Duodenal mucosa (tissue), 2 donors: ENCODE results near the gene ABL1.

Experiments
- H3K27ac ChIP-seq: one replicate; pipeline ENCODE4 v1.7.0; 2013; ENCODE audit warnings: low read depth, low read length
- H3K27me3 ChIP-seq, 2 donors: one replicate each; pipeline ENCODE4 v1.7.0; 2013; ENCODE audit warnings: low read length in 2 of 2, control low read depth in 1 of 2; ENCODE audit not compliant: insufficient read depth in 2 of 2, control insufficient read depth in 1 of 2
- H3K36me3 ChIP-seq, 2 donors: one replicate each; pipeline ENCODE4 v1.7.0; 2013; ENCODE audit warnings: low read length in 2 of 2, control low read depth in 1 of 2; ENCODE audit not compliant: insufficient read depth in 2 of 2, control insufficient read depth in 1 of 2
- H3K4me1 ChIP-seq, 2 donors: one replicate each; pipeline ENCODE4 v1.7.0; 2013; ENCODE audit warnings: low read length in 2 of 2, control low read depth in 1 of 2; ENCODE audit not compliant: insufficient read depth in 2 of 2, control insufficient read depth in 1 of 2
- H3K4me3 ChIP-seq, 2 donors: one replicate each; pipeline ENCODE4 v1.7.0; 2013; ENCODE audit warnings: low read length in 2 of 2, low read depth in 1 of 2
- H3K9ac ChIP-seq, 2 donors: one replicate each; pipeline ENCODE4 v1.7.0; 2013; ENCODE audit warnings: low read length in 2 of 2, low read depth in 1 of 2
- H3K9me3 ChIP-seq, 2 donors: one replicate each; pipeline ENCODE4 v1.7.0; 2013; ENCODE audit warnings: low read length in 2 of 2, control low read depth in 1 of 2; ENCODE audit not compliant: control insufficient read depth in 1 of 2

ABL1 gene

DNA sequence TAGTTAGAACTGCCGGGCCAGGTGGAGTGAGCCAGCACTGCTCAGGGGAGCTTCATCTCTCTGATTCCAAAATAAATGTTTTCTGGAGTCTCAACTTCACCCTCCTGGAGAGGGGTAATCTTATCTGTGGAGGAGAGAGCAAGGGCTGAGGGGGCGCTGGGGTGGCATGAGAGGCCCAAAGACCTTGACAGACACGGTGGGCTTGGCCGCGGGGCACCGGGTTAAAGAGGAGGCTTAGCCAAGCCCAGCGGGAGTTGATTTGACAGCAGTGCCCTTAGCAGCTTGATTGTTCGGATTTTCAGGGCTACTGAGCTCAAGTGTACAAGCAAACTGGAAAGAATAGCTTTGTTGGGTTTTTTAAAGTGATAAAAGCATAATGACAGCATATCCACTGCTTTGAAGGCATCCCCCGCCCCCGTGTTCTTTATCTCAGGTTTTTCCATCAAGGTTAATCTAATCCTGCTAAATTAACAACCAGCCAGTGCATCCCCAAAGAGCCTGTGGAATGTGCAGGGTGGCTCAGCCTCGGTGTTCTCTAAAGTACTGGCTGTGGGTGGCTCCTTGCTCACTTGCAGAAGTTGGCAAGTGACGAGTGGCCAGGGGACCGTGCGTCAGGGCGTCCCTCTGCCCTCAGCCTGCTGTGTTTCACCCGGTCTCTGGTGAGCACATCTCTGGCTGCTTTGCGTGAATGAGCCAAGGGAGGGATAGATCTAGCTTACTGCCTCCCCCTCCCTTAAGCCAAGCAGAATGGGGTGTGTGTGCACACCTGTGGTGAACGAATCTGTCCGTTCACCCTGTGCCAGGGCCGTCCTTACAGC lies 56.0 kb downstream of the ABL1 start:
- Histone ChIP-seq H3K27me3 (peaks cover 0 to 4% of the 10 kb centered on the region in 2 donors), H3K27ac (no peak overlapping the region), H3K9ac (no peak overlapping the region), H3K36me3 (peaks cover 13 to 62% of the 10 kb centered on the region in 2 donors), H3K4me1 (peaks cover 7 to 24% of the 10 kb centered on the region in 2 donors), H3K4me3 (no peak overlapping the region), H3K9me3 (no peaks in the 10 kb centered on the region)

- no peaks in the 10 kb centered on the region for H3K9me3 ChIP-seq
- no peak overlapping the region for H3K4me3 ChIP-seq
- no peak overlapping the region for H3K9ac ChIP-seq
- H3K27ac ChIP-seq: no peak overlapping the region
- H3K27me3 ChIP-seq: peaks cover 0 to 10% of the 10 kb centered on the region in 2 donors
- H3K36me3 ChIP-seq: peaks cover 10 to 54% of the 10 kb centered on the region in 2 donors
- H3K4me1 ChIP-seq: peaks cover 7 to 26% of the 10 kb centered on the region in 2 donors
Observed at GRCh38 chr9:130891688-130892476, 56.8 kb downstream of the ABL1 start.

DNA sequence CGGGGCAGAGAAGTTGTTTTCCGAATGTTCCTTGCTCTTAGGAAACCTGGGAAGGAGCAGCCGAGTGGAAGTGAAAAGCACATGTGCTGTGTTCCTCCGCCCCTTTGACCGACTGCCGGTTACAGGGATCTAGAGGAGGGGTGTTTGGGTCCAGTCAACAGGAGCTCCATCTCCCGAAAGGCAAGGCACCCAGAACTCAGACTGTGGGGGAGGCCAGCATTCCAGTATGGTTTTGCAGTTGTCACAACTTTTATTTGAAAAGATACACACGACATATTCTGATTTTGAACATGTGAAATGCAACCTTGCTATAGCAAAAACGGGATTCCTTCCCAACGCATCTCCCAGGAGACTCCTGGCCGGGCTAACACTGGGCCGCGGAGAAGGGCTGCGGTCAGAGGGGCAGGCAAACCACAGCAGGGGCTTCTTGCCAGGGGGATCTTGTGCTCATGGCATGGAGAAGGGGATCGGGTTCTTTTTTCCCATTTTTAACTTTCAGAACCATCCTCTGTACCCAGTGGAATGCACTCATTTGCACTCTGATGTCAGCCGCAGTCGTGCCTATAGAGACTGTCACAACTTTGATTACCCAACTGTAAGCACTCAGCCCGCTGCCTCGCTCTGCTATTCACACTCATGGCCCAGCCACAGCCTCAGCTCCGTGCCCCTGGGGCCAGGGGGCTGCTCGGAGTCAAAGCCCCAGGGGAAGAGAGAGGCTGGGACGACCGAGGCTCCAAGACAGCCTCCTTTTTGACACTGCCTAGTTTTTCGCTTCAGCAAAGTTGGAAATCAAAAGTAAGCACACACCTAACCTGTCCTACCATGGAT lies 57.6 kb downstream of the ABL1 start:
- H3K9ac ChIP-seq: no peak overlapping the region
- peaks cover 4 to 17% of the 10 kb centered on the region in 2 donors for H3K27me3 ChIP-seq
- peaks cover 7 to 26% of the 10 kb centered on the region in 2 donors for H3K4me1 ChIP-seq
- H3K27ac ChIP-seq: no peak overlapping the region
- H3K9me3 ChIP-seq: no peaks in the 10 kb centered on the region
- peaks cover 10 to 46% of the 10 kb centered on the region in 2 donors for H3K36me3 ChIP-seq
- H3K4me3 ChIP-seq: no peak overlapping the region

- Histone ChIP-seq H3K4me3 (no peak overlapping the region), H3K9me3 (no peaks in the 10 kb centered on the region), H3K4me1 (peaks cover 7 to 33% of the 10 kb centered on the region in 2 donors), H3K27me3 (peaks cover 4 to 21% of the 10 kb centered on the region in 2 donors), H3K9ac (no peak overlapping the region), H3K36me3 (peaks cover 4 to 37% of the 10 kb centered on the region in 2 donors), H3K27ac (no peak overlapping the region)
Observed at GRCh38 chr9:130893341-130894101, 58.5 kb downstream of the ABL1 start.

- no peak overlapping the region for H3K27ac ChIP-seq
- no peaks in the 10 kb centered on the region for H3K9me3 ChIP-seq
- H3K4me3 ChIP-seq: no peak overlapping the region
- peaks cover 4 to 21% of the 10 kb centered on the region in 2 donors for H3K27me3 ChIP-seq
- H3K9ac ChIP-seq: peak overlapping the region in 1 of 2 donors; percentile 18
- H3K4me1 ChIP-seq: peaks cover 7 to 33% of the 10 kb centered on the region in 2 donors
- peaks cover 0 to 31% of the 10 kb centered on the region in 2 donors for H3K36me3 ChIP-seq
Observed at GRCh38 chr9:130894546-130894945, 59.5 kb downstream of the ABL1 start.

- Histone ChIP-seq H3K27me3 (peaks cover 4 to 21% of the 10 kb centered on the region in 2 donors), H3K27ac (no peak overlapping the region), H3K36me3 (peaks cover 0 to 28% of the 10 kb centered on the region in 2 donors), H3K9ac (no peak overlapping the region), H3K4me1 (peaks cover 7 to 33% of the 10 kb centered on the region in 2 donors), H3K4me3 (no peak overlapping the region), H3K9me3 (no peaks in the 10 kb centered on the region)
Observed at GRCh38 chr9:130895038-130895437, 60.0 kb downstream of the ABL1 start.

DNA sequence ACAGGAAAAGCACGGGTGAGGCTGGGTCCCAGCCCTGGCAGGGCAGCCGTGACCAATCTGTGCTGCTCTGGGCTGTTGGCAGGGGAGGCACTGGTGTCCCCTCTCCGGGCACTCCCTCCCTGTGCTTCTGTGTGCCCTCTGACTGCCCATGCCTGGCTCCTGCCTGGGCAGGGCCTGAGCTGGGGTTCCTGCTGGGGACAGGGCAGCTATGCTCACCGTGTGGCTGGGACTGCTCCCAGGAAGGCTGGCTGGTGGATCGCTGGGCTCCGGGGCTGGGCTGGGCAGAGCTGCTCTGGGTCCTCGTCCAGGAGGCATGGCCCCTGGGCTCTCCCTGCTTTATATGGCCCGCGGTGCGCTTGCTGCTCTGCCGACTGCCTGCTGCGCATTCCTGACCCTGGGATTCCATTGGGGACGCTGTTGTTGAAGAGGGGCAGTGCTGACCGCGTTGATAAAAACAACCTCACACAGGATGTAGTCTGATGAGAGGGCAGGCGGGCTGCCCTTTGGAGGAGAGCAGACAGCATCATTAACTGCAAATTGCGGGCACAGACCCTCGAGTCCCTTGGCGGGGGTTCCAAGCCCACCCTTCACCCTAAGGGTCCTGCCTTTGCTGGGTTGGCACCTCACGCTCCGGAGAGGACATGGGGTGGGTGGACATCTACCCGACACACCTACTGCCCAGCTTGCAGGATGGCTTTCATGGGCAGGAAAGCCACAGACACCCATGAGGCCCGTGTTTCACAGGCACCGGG lies 60.6 kb downstream of the ABL1 start:
- H3K9me3 ChIP-seq: no peaks in the 10 kb centered on the region
- H3K27ac ChIP-seq: no peak overlapping the region
- H3K9ac ChIP-seq: no peak overlapping the region
- no peak overlapping the region for H3K4me3 ChIP-seq
- H3K27me3 ChIP-seq: peaks cover 4 to 21% of the 10 kb centered on the region in 2 donors
- peaks cover 0 to 23% of the 10 kb centered on the region in 2 donors for H3K36me3 ChIP-seq
- peaks cover 7 to 33% of the 10 kb centered on the region in 2 donors for H3K4me1 ChIP-seq

DNA sequence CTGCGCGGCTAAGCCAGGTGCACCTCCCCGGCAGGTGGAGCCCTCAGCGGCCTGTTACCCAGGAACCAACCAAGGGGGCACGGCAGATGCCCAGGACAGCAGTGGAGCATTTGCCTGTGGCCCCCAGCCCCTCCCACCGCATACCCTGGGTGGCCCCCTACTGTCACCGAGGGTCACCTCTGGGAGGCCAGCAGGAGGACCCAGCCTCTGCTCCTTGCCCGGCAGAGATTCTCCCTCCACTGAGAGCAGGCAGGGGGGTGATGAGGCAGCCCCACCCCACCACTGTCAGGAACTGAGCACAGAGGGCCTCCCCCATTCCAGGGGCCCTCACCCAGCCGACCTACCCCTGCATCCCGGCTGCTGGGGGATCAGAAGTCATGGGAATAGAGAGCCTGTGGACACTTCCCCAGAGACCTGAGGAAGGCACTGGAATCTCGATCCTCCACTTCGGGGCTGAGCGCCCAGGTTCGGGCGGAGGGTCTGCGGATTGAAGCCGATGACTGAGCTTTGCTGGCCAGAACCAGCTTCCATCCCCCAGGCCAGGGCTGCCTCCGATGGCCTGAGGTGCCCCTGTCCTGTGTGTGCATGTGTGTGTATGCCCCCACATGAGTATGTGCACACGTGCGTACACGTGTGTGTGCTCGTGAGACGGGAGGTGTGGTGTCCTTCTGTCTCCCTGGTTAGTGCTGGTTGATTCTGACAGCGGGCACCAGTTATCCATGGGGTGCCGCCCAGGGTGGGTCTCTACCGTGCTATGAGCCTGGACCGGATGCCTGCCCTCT lies 61.4 kb downstream of the ABL1 start, which contains the start of gene QRFP:
Gene QRFP, minus strand, starts transcription at position 580 of the 782 bp plus-strand sequence. CDS start 2,974 bp downstream, outside the sequence.
- Histone ChIP-seq H3K27ac (no peak within 1 kb of the TSS), H3K9me3 (no peaks in the 10 kb centered on the region), H3K27me3 (peaks cover 4 to 21% of the 10 kb centered on the region in 2 donors), H3K9ac (no peak within 1 kb of the TSS), H3K4me3 (no peak within 1 kb of the TSS), H3K4me1 (peaks cover 7 to 33% of the 10 kb centered on the region in 2 donors), H3K36me3 (peaks cover 0 to 17% of the 10 kb centered on the region in 2 donors)
